Esophagus (tissue), 2 donors: ENCODE data around the gene ZCCHC7. TPM values are rescaled to one million over a fixed set of nuclear protein-coding genes. Genes with fewer than 3 reads are reported as not detected.
"Not testable (repeated sequence)": the region's sequence is repeated elsewhere in the genome, so short reads cannot be mapped to it uniquely, and the experiment has no call there.

ENCODE experiments used
- H3K27ac ChIP-seq, 2 donors: one replicate each; pipeline ENCODE4 v1.5.1; 2013; ENCODE audit warnings: low read depth in 2 of 2, mild to moderate bottlenecking in 2 of 2, inconsistent platforms in 1 of 2, low read length in 1 of 2, moderate library complexity in 1 of 2
- H3K27me3 ChIP-seq, 2 donors: one replicate each; pipeline ENCODE4 v1.6.1; 2013; ENCODE audit warnings: low read length in 2 of 2, control low read depth in 1 of 2, mild to moderate bottlenecking in 1 of 2; ENCODE audit not compliant: insufficient read depth in 2 of 2, control insufficient read depth in 1 of 2
- H3K36me3 ChIP-seq, 2 donors: one replicate each; pipeline ENCODE4 v1.6.1; 2013; ENCODE audit warnings: low read length in 1 of 2; ENCODE audit not compliant: control insufficient read depth in 2 of 2, insufficient read depth in 2 of 2
- H3K4me1 ChIP-seq, 2 donors: one replicate each; pipeline ENCODE4 v1.6.1; 2013; ENCODE audit warnings: low read length in 1 of 2; ENCODE audit not compliant: control insufficient read depth in 2 of 2, insufficient read depth in 2 of 2
- H3K4me3 ChIP-seq, 2 donors: one replicate each; pipeline ENCODE4 v1.5.1; 2013; ENCODE audit warnings: low read length in 2 of 2, mild to moderate bottlenecking in 2 of 2, low read depth in 1 of 2, moderate library complexity in 1 of 2
- H3K9me3 ChIP-seq, 2 donors: one replicate each; pipeline ENCODE4 v1.6.1; 2013; ENCODE audit warnings: mild to moderate bottlenecking in 2 of 2, low read depth in 1 of 2, low read length in 1 of 2, moderate library complexity in 1 of 2; ENCODE audit not compliant: control insufficient read depth in 2 of 2, insufficient read depth in 1 of 2
- WGBS, 2 donors: extraction: QIAGEN DNeasy Blood & Tissue Kit; methylation state at CpG; one replicate each; pipeline ENCODE4 v1.1.7; 2013; 5-methylcytosine and 5-hydroxymethylcytosine counted together
- polyA plus RNA-seq, 2 donors: library from polyadenylated mRNA; stranded (reverse); fragments of 200-250 nt; gene quantifications; one replicate each; pipeline ENCODE4 v1.2.3, GENCODE V29; 2013
- donor health status: healthy with polysubstance abuse.
- donor health status: Bipolar disorder and iron deficiency.

ZCCHC7 gene
- polyA plus RNA-seq, 2 donors, result 5.4 to 5.7 TPM

DNA sequence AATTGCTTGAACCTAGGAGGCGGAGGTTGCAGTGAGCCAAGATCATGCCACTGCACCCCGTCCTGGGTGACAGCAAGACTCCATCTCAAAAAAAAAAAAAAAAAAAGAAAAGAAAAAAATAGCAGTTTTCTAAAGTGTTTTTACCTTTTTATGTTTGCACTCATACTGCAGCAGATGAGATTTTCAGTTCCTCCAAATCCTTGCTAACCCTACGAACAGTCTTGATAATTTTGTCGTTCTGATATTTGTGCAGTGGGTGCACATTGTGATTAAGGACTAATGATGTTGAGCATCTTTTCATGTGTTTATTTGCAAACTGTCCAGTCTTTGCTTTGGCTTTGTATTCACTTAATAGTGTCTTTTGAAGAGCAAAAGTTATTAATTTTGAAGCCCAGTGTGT lies 42.9 kb downstream of the ZCCHC7 start:
- 92 to 95% methylated on average over 4 of the region's 4 CpGs for WGBS, 2 donors
- no peaks in the 10 kb centered on the region for H3K36me3 ChIP-seq
- H3K27ac ChIP-seq, result no peak overlapping the region
- H3K4me3 ChIP-seq, result no peak overlapping the region
- H3K27me3 ChIP-seq, result no peaks in the 10 kb centered on the region
- no peaks in the 10 kb centered on the region for H3K4me1 ChIP-seq
- H3K9me3 ChIP-seq, result no peaks in the 10 kb centered on the region

DNA sequence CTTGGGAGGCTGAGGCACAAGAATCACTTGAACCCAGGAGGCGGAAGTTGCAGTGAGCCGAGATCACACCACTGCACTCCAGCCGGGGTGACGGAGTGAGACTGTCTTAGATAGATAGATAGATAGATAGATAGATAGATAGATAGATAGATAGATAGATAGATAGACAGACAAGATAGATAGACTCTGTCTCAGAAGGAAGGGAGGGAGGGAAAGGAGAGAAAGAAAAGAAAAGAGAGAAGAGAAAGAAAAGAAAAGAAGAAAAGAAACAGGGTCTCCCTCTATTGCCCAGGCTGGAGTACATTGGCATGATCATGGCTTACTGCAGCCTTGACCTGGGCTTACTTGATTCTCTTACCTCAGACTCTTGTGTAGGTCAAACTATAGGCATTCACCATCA lies 44.0 kb downstream of the ZCCHC7 start:
- H3K4me1 ChIP-seq, H3K27me3 ChIP-seq, H3K9me3 ChIP-seq, H3K36me3 ChIP-seq, H3K4me3 ChIP-seq, H3K27ac ChIP-seq: not testable (repeated sequence)
- 96% methylated on average over 4 of the region's 4 CpGs for WGBS, 2 donors

DNA sequence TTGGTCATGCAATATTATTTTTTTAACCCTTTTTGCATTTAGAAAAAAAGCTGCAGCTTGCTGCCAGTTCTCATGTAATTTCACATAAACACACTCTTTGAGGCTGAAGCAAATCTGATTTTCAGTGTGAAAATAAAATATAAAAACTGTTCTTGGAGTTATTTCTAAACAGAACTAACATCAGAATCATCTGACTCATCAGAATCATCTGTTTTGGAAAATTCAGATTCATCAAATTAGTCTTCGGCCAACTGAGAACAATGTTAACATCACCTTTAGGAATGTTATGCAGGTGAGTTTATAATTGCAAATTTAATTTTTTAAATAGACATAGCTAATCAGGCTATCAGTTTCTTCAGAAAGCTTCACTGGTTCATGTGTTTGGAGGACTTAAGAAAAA lies 45.3 kb downstream of the ZCCHC7 start:
- 98 to 100% methylated on average over 1 of the region's 1 CpG for WGBS, 2 donors
- H3K4me3 ChIP-seq, result no peak overlapping the region
- no peaks in the 10 kb centered on the region for H3K36me3 ChIP-seq
- no peaks in the 10 kb centered on the region for H3K27me3 ChIP-seq
- no peaks in the 10 kb centered on the region for H3K9me3 ChIP-seq
- no peaks in the 10 kb centered on the region for H3K4me1 ChIP-seq
- H3K27ac ChIP-seq, result no peak overlapping the region

- Histone ChIP-seq H3K4me3 (no peak overlapping the region), H3K4me1 (no peaks in the 10 kb centered on the region), H3K27me3 (no peaks in the 10 kb centered on the region), H3K27ac (no peak overlapping the region), H3K36me3 (peaks cover 0 to 1% of the 10 kb centered on the region in 2 donors), H3K9me3 (no peaks in the 10 kb centered on the region)
- WGBS, 2 donors, result 85 to 96% methylated on average over 2 of the region's 2 CpGs
These were observed 47.2 kb downstream of the ZCCHC7 start for GRCh38 chr9:37167456-37168047.

DNA sequence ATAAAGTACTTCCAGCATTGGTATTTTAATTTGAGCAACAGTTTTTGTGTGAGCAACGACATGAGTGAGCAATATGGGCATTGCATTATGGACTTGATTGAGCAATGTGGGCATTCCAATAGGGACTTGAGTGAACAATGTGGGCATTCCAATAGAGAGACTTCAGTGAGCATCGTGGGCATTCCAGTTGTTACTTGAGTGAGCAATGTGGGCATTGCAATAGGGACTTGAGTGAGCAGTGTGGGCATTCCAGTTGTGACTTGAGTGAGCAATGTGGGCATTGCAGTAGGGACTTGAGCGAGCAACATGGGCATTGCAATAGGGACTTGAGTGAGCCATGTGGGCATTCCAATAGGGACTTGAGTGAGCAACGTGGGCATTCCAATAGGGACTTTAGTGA lies 52.2 kb downstream of the ZCCHC7 start:
- H3K27ac ChIP-seq, result no peak overlapping the region
- no peaks in the 10 kb centered on the region for H3K4me1 ChIP-seq
- H3K4me3 ChIP-seq, result no peak overlapping the region
- H3K36me3 ChIP-seq, result peaks cover 0 to 2% of the 10 kb centered on the region in 2 donors
- no peaks in the 10 kb centered on the region for H3K9me3 ChIP-seq
- H3K27me3 ChIP-seq, result no peaks in the 10 kb centered on the region
- 94 to 96% methylated on average over 4 of the region's 4 CpGs for WGBS, 2 donors

- Histone ChIP-seq H3K27ac (no peak overlapping the region), H3K36me3 (peaks cover 0 to 2% of the 10 kb centered on the region in 2 donors)
These were observed 53.9 kb downstream of the ZCCHC7 start for GRCh38 chr9:37174247-37174646.

DNA sequence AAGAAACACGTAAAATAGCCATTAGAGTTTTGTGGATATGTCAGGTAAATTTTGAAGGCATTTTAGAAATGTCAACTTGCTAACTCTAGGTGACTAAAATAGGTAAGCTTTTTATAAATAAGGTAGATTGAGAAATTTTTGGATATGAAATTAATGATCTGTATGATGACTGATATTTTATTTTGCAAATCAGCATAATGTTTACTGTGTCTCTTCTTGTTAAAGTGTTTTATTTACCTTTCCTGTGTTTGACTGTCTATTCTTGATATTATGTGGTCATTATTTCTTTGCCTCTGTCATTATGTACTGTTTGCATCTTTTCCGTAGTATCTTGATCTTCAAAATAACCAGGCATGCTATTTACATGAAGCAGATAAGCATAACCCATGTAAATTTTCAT lies 58.4 kb downstream of the ZCCHC7 start:
- Histone ChIP-seq H3K4me3 (no peak overlapping the region), H3K27me3 (no peaks in the 10 kb centered on the region), H3K9me3 (no peaks in the 10 kb centered on the region), H3K4me1 (no peaks in the 10 kb centered on the region), H3K27ac (no peak overlapping the region), H3K36me3 (no peaks in the 10 kb centered on the region)
- 94 to 97% methylated on average over 2 of the region's 2 CpGs for WGBS, 2 donors

More at GRCh38 chr9:37174247-37174646, 53.9 kb downstream of the ZCCHC7 start:
- H3K4me1 ChIP-seq, result no peaks in the 10 kb centered on the region
- H3K4me3 ChIP-seq, result no peak overlapping the region
- H3K27me3 ChIP-seq, result no peaks in the 10 kb centered on the region
- WGBS, 2 donors, result 78 to 83% methylated on average over 2 of the region's 2 CpGs
- no peaks in the 10 kb centered on the region for H3K9me3 ChIP-seq

- WGBS, 2 donors, result 84 to 89% methylated on average over 3 of the region's 3 CpGs
- no peaks in the 10 kb centered on the region for H3K4me1 ChIP-seq
- no peaks in the 10 kb centered on the region for H3K27me3 ChIP-seq
These were observed 59.2 kb downstream of the ZCCHC7 start for GRCh38 chr9:37179576-37179975.

DNA sequence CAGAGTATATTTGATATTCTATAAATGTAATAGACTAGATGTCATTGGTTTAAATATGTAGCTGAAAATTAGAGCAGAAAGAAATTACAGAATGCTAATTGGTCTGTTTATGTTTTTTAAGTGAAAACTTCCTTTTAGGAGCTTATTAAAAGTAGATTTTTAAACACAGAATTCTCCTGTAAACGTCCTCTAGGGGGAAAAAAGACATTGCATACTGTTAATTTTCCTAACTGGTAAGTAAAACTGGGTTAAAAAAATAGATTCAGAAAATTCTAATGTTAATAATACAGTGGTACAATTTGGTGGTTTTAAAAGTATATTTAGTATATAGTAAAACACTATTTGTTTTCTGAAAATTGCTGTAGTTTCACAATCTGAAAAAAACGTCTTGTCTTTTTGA lies 59.8 kb downstream of the ZCCHC7 start:
- no peaks in the 10 kb centered on the region for H3K27me3 ChIP-seq
- no peak overlapping the region for H3K4me3 ChIP-seq
- no peaks in the 10 kb centered on the region for H3K4me1 ChIP-seq
- H3K9me3 ChIP-seq, result no peaks in the 10 kb centered on the region
- no peaks in the 10 kb centered on the region for H3K36me3 ChIP-seq
- no peak overlapping the region for H3K27ac ChIP-seq
- 53 to 72% methylated on average over 2 of the region's 2 CpGs for WGBS, 2 donors

More at GRCh38 chr9:37179576-37179975, 59.2 kb downstream of the ZCCHC7 start:
- H3K36me3 ChIP-seq, result no peaks in the 10 kb centered on the region
- H3K27ac ChIP-seq, result no peak overlapping the region
- H3K9me3 ChIP-seq, result no peaks in the 10 kb centered on the region
- no peak overlapping the region for H3K4me3 ChIP-seq

DNA sequence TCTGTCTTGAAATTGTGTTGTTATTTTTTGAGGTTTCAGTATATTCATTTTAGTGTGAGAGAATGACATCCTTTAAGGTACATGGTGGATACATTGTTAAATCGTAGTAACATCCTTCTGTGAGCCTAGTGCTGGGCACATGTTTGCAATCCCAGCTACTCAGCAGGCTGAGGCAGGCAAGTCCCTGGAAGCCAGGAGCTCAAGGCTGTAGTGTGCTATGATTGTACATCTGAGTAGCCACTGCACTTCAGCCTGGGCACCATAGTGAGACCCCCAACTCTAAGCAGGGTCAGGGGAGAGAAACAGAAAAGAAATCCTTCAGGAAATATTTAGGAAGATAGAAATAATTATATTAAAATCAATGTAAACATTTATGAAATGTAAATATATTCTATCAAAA lies 62.3 kb downstream of the ZCCHC7 start:
- H3K9me3 ChIP-seq, result no peaks in the 10 kb centered on the region
- H3K27me3 ChIP-seq, result no peaks in the 10 kb centered on the region
- H3K36me3 ChIP-seq, result no peaks in the 10 kb centered on the region
- WGBS, 2 donors, result 94 to 97% methylated on average over 1 of the region's 1 CpG
- no peak overlapping the region for H3K27ac ChIP-seq
- H3K4me3 ChIP-seq, result no peak overlapping the region
- H3K4me1 ChIP-seq, result no peaks in the 10 kb centered on the region
